NCI-H345 (cell line): ENCODE data around the gene GNAI2.

Experiments
- DNase-seq: peaks from one replicate; lab custom pipeline; 2025; lab: John Stamatoyannopoulos, UW

GNAI2 gene

GRCh38 chr3:50297896-50298725 is 62.1 kb downstream of the GNAI2 start:
- DNase-seq: no peak

DNA sequence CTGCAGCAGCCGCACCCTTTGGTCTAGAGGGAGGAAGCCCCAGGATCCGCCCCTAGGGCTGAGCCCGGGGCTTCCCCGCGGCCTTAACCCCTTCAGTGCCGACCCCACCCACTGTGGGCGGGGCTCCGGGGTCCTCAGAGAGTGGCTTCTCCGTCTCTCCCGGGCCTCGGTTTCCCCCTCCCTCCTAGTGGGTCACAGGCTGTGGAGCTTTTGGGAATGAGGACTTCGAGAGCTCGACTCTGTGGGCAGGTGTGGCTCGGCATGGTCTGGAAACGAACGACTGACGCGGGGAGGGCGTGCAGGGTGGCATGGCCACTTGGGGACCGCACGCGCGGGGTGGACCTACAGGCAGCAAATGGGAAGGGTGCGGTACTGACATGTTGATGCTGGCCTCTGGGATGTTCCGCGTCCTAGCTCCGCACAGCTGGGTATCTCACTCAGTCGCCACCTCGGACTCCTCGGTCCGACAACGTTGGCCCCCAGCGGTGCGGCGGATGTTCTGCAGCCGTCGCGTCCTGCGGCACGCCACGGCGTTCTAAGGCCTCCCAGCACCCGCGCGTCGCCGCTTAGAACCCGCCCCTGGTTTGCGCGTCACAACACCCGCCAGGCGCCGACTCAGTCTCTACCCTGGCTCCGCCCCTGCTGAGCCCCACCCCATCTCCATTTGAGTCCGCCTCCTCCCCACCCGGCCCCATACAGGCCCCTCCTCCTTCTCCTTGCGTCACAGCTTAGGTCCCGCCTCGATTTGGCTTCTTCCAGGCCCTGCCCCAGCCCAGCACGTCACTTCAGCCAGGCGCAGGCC is 63.0 kb downstream of the GNAI2 start, which contains the start of the genes HYAL3 and NAA80:
HYAL3 (minus strand) TSS at position 570 of the 802 bp plus-strand sequence. CDS start 3,803 bp downstream, outside the sequence.
NAA80 (minus strand) TSS at position 570 of the 802 bp plus-strand sequence. CDS start 1,942 bp downstream, outside the sequence.
- peak; percentile 97 for DNase-seq

- DNase-seq: no peak
These were observed 63.6 kb downstream of the GNAI2 start for GRCh38 chr3:50299638-50299928.

GRCh38 chr3:50299929-50300680 is 64.1 kb downstream of the GNAI2 start:
- DNase-seq: no peak

GRCh38 chr3:50300681-50301254 is 64.8 kb downstream of the GNAI2 start:
- no peak for DNase-seq

DNA sequence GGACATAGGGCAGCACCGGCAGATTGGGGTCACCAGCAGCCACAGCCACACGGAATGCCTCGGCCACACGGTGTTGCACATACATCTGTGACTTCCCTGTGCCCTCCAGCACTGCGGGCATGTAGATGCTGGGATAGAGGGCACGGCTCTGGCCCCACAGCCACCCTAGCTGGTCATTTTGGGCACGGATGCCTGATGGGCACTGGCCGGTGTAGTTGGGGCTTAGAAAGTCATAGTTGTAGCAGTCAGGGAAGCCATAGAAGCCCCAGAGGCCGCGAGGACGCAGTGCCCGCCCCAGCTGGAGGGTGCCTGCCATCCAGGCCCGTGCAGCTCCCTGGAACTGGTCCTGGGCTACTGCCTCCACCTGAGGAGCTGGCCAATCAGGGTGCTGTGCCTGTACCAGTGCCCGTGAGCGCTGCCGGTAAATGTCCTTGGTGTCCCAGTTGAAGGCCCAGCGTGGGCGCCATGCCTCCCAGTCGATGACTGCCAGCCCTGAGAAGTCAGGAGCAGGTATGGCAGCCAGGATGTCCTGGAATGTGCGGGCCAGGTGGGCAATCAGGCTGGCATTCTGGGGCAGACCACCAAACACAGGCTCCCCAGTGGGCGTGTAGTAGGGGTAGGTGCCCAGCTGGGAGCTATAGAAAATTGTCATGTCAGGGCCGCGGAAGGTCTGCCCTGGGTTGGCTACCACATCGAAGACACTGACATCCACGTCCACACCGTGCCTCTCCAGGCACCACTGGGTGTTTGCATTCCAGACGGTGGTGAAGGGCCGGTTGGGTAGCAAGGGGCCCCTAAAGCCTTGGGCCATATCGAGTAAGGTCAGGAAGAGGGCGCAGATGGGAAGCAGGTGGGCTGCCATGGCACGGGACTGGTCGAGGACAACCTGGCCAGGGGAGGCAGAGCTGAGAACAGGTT is 66.3 kb downstream of the GNAI2 start:
- no peak for DNase-seq

DNA sequence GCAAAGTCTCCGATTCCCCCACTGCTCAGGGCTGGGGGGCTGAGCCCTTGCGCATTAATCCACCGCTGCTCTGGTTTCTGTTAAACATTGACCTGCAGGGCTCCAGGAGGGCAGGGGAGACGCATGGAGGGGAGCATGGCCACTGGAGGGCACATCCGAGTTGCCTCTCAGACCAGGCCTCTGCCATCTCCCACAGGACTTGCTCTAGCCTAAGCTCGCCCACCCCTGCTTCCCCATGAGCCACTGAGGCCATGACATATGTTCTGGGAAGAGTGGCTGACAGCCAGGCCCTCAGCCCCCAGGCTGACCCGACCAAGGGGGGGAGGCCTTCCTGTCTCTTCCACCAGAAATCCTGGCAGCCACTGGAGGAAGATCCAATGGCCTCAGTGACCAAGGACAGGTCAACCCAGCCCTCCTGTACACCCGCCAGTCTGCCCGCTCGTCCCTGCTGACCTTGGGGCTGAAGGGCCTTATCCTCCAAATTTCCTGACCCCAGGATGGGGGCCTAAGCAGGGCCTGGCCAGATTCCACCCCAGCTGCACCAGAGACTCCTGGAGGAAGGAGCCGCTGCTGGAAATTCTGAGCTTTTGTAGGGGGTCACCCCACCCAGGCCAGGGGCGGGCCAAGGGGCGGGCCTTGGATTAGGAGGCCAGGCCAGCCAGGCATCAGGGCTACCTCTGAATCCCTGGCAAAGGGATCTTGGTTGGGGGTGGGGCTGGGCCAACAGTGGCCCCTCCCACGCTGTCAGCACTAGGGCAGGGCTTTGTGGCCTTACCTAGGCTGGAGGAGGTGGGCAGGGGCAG is 67.2 kb downstream of the GNAI2 start, which contains the start of gene HYAL1:
HYAL1 (minus strand) TSS at position 562 of the 803 bp plus-strand sequence. CDS start 618 bp downstream, outside the sequence.
- DNase-seq: no peak

DNA sequence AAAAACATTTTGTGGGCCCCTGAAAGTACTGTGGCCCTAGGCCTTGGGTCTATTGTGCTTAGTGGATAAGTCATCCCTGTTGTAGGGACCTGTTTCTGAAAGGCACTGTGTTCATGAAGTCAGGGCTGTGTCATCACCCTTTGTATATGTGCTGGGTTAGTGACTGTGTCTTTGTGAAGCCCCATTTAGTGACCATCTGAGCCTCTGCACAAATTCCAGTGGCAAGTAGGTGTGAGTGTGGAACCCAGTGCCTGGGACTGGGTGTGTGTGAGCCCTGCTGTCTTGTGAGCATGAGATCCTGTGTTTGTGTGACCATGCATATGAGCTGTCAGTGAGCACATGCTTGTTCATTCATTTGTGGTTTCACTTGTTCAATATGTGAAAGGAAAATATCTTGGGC is 68.6 kb downstream of the GNAI2 start:
- no peak for DNase-seq
